HL-60 (cell line): Measurements from ENCODE around the gene CNTN2.

Experiments used
- DNase-seq, 2 experiments: peaks; one replicate each; pipeline ENCODE4 v3.0.0-alpha.2; 2010 to 2020; ENCODE audit warnings: low read depth in 1 of 2, low spot score in 1 of 2
- H3K27ac ChIP-seq: fragments of 250-450 bp; sonication (Bioruptor Pico); replicated peaks from 2 replicates; pipeline ENCODE4 v1.5.1; 2020; ENCODE audit warnings: mild to moderate bottlenecking, moderate library complexity
- H3K27me3 ChIP-seq: fragments of 250-450 bp; sonication (Bioruptor Pico); 2 replicates; pipeline ENCODE4 v1.5.1; 2021; ENCODE audit warnings: mild to moderate bottlenecking, moderate library complexity; ENCODE audit not compliant: insufficient read depth, poor library complexity, severe bottlenecking
- H3K4me3 ChIP-seq: replicated peaks from 2 replicates; pipeline ENCODE4 v1.5.1; 2011; ENCODE audit warnings: mild to moderate bottlenecking, control low read depth, low read length; ENCODE audit not compliant: insufficient read depth
- GABPA ChIP-seq: IDR thresholded peaks from 2 replicates; pipeline ENCODE4 v1.6.1; 2012; ENCODE audit warnings: low read depth
- POLR2AphosphoS5 ChIP-seq: IDR thresholded peaks from 2 replicates; pipeline ENCODE4 v1.6.1; 2012; ENCODE audit warnings: low read depth
- SPI1 ChIP-seq: IDR thresholded peaks from 2 replicates; pipeline ENCODE4 v1.6.1; 2012; ENCODE audit warnings: low read depth, mild to moderate bottlenecking, borderline replicate concordance
- TF ChIP-seq, protein P1 (sequence below): IDR thresholded peaks from one replicate; pipeline ENCODE4 v1.5.1; 2011; ENCODE audit warnings: low read length, control low read depth, inconsistent platforms; ENCODE audit not compliant: insufficient read depth
- TF ChIP-seq, protein P2 (sequence below): IDR thresholded peaks from 2 replicates; pipeline ENCODE4 v1.6.1; 2012; ENCODE audit warnings: low read depth; ENCODE audit not compliant: insufficient replicate concordance

The CNTN2 gene

GRCh38 chr1:205061665-205062069 lies 18.7 kb downstream of the CNTN2 start:
- peak; percentile 24 to 75 for DNase-seq
- H3K27ac ChIP-seq: no peak overlapping the region
- no peak for TF ChIP-seq GABPA
- TF ChIP-seq, protein P1, sequence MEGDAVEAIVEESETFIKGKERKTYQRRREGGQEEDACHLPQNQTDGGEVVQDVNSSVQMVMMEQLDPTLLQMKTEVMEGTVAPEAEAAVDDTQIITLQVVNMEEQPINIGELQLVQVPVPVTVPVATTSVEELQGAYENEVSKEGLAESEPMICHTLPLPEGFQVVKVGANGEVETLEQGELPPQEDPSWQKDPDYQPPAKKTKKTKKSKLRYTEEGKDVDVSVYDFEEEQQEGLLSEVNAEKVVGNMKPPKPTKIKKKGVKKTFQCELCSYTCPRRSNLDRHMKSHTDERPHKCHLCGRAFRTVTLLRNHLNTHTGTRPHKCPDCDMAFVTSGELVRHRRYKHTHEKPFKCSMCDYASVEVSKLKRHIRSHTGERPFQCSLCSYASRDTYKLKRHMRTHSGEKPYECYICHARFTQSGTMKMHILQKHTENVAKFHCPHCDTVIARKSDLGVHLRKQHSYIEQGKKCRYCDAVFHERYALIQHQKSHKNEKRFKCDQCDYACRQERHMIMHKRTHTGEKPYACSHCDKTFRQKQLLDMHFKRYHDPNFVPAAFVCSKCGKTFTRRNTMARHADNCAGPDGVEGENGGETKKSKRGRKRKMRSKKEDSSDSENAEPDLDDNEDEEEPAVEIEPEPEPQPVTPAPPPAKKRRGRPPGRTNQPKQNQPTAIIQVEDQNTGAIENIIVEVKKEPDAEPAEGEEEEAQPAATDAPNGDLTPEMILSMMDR: peak; percentile 85
- H3K4me3 ChIP-seq: no peak overlapping the region
- H3K27me3 ChIP-seq: no peaks in the 10 kb centered on the region

DNA sequence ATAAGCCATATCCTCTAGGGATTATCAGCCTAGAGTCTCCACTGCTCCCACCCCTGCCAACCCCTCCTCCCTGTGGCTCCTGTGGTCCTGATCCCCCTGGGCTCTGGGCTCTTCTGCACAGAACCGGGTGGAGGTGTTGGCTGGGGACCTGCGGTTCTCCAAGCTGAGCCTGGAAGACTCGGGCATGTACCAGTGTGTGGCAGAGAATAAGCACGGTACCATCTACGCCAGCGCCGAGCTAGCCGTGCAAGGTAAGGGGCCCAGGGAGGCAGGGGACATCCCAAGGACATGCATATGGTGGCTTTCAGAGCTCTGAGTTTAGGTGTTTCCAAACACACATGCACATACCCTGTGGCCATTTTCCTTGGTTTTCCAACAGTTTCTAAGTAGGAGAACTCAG lies 19.3 kb downstream of the CNTN2 start:
- no peak overlapping the region for H3K27ac ChIP-seq
- H3K27me3 ChIP-seq: no peaks in the 10 kb centered on the region
- no peak overlapping the region for H3K4me3 ChIP-seq
- TF ChIP-seq, protein P1: no peak
- TF ChIP-seq, protein P2, sequence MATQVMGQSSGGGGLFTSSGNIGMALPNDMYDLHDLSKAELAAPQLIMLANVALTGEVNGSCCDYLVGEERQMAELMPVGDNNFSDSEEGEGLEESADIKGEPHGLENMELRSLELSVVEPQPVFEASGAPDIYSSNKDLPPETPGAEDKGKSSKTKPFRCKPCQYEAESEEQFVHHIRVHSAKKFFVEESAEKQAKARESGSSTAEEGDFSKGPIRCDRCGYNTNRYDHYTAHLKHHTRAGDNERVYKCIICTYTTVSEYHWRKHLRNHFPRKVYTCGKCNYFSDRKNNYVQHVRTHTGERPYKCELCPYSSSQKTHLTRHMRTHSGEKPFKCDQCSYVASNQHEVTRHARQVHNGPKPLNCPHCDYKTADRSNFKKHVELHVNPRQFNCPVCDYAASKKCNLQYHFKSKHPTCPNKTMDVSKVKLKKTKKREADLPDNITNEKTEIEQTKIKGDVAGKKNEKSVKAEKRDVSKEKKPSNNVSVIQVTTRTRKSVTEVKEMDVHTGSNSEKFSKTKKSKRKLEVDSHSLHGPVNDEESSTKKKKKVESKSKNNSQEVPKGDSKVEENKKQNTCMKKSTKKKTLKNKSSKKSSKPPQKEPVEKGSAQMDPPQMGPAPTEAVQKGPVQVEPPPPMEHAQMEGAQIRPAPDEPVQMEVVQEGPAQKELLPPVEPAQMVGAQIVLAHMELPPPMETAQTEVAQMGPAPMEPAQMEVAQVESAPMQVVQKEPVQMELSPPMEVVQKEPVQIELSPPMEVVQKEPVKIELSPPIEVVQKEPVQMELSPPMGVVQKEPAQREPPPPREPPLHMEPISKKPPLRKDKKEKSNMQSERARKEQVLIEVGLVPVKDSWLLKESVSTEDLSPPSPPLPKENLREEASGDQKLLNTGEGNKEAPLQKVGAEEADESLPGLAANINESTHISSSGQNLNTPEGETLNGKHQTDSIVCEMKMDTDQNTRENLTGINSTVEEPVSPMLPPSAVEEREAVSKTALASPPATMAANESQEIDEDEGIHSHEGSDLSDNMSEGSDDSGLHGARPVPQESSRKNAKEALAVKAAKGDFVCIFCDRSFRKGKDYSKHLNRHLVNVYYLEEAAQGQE: no peak
- TF ChIP-seq GABPA (no peak), SPI1 (no peak), POLR2AphosphoS5 (no peak)
- DNase-seq: no peak

DNA sequence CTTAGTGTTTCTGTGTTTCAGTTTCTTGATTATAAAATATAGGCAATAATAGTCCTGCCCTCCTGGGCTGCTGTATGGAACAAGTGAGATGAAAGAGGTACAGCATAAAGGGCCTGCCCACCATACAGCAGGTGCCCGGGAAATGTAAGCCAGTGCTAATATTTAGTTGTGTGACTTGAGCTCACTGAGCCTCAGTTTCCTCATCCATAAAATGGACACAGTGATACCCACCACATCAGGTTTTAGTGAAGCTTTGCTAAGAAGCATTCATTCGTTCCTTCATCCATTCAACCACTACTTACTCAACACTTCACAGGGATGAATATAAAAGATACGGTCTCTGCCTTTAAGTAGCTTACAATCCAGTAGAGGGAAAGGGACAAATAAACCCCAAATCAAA lies 19.9 kb downstream of the CNTN2 start:
- no peak overlapping the region for H3K4me3 ChIP-seq
- TF ChIP-seq, protein P1: no peak
- no peak for TF ChIP-seq GABPA
- no peak for TF ChIP-seq SPI1
- TF ChIP-seq POLR2AphosphoS5: no peak
- TF ChIP-seq, protein P2: no peak
- no peaks in the 10 kb centered on the region for H3K27me3 ChIP-seq
- no peak overlapping the region for H3K27ac ChIP-seq
- DNase-seq: no peak

DNA sequence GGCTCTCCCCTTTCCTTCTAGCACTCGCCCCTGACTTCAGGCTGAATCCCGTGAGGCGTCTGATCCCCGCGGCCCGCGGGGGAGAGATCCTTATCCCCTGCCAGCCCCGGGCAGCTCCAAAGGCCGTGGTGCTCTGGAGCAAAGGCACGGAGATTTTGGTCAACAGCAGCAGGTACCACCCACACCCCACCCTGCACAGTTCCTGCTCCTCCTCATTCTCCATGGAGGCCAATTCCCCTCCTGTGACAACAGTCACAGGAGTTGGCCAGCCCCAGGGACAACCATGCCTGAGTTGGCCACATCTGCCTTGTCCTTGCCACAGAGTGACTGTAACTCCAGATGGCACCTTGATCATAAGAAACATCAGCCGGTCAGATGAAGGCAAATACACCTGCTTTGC lies 21.3 kb downstream of the CNTN2 start:
- Histone ChIP-seq H3K27ac (no peak overlapping the region), H3K27me3 (no peaks in the 10 kb centered on the region), H3K4me3 (no peak overlapping the region)
- no peak for DNase-seq
- TF ChIP-seq, protein P2: no peak
- TF ChIP-seq POLR2AphosphoS5: no peak
- no peak for TF ChIP-seq GABPA
- TF ChIP-seq SPI1: no peak
- TF ChIP-seq, protein P1: no peak
